GM23248 (cell line): Measurements from ENCODE around the gene LPP.

Experiments used
- EZH2 ChIP-seq: fragments of 200-600 bp; sonication (generic); IDR thresholded peaks from 2 replicates; pipeline ENCODE4 v1.6.1; 2018; ENCODE audit warnings: antibody characterized with exemption, mild to moderate bottlenecking; ENCODE audit not compliant: insufficient read depth, poor library complexity, severe bottlenecking
- EZH2phosphoT487 ChIP-seq: fragments of 200-600 bp; sonication (generic); IDR thresholded peaks from 2 replicates; pipeline ENCODE4 v1.6.1; 2018; ENCODE audit warnings: antibody characterized with exemption, moderate library complexity, mild to moderate bottlenecking, low read depth; ENCODE audit not compliant: insufficient read depth

DNA sequence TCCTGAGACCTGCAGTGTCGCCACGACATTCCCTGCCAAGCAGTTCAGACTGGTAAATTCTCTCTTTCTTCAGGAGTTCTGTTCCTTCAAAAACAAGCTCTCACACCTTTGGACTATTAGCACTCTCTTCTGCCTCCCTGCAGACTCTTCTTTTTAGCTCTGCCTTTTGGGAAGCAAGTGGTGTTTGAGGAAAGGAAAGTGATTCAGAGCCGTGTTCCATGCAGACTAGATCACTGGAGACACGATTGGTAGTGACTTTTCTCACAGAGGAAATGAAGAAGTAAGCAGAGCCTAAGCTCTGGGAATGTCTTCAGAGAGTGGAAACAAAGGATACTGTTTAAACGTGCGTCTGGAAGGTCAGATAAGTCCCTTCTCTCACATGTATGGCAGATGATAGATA, 747.2 kb downstream of the LPP start:
- no peak for TF ChIP-seq EZH2
- TF ChIP-seq EZH2phosphoT487 = no peak
